Cardiac muscle cell (in vitro differentiated cells and primary cell): ENCODE data around the gene KCNH3. TPM values are rescaled to one million over a fixed set of nuclear protein-coding genes. Genes with fewer than 3 reads are reported as not detected.

Experiments
- DNase-seq, 2 donors: peaks; one replicate each; pipeline versions ENCODE4 v3.0.0 to v3.0.0-alpha.2; 2010 to 2017; ENCODE audit warnings: low read depth in 1 of 2, low spot score in 1 of 2
- H3K27ac ChIP-seq: fragments of 200-600 bp; sonication (generic); 2 replicates; pipeline ENCODE4 v1.5.1; 2016
- H3K27me3 ChIP-seq: fragments of 200-600 bp; sonication (generic); 2 replicates; pipeline ENCODE4 v1.6.0; 2016; ENCODE audit warnings: control low read depth
- H3K36me3 ChIP-seq: fragments of 200-600 bp; sonication (generic); 2 replicates; pipeline ENCODE4 v1.5.1; 2016; ENCODE audit warnings: control low read depth
- H3K4me1 ChIP-seq: fragments of 200-600 bp; sonication (generic); 2 replicates; pipeline ENCODE4 v1.8.1; 2017; ENCODE audit warnings: low read depth, mild to moderate bottlenecking, mixed run types
- H3K4me3 ChIP-seq: fragments of 200-600 bp; sonication (generic); 2 replicates; pipeline ENCODE4 v1.5.1; 2016; ENCODE audit warnings: mild to moderate bottlenecking
- H3K9me3 ChIP-seq: fragments of 200-600 bp; sonication (generic); 2 replicates; pipeline ENCODE4 v1.5.1; 2017; ENCODE audit warnings: low read depth, mild to moderate bottlenecking, control low read depth
- polyA plus RNA-seq: library from polyadenylated mRNA; unstranded; fragments of >200 nt; fragmentation: Nextera tagmentation; extraction: Ambion mirVana; gene quantifications from 2 replicates; pipeline ENCODE4 v1.2.1, GENCODE V29; 2016
- total RNA-seq: library from RNA; depleted of rRNA; stranded (reverse); fragments of >200 nt; gene quantifications from 2 replicates; pipeline ENCODE4 v1.2.3, GENCODE V29; 2016
- TF ChIP-seq, protein P1 (sequence below): IDR thresholded peaks from 2 replicates; pipeline ENCODE4 v1.5.1; 2012; ENCODE audit warnings: low read depth, mild to moderate bottlenecking, low read length

KCNH3 gene
- total and polyA plus RNA-seq, 2 experiments from 2014 or later, result 0.34 to 0.86 TPM

DNA sequence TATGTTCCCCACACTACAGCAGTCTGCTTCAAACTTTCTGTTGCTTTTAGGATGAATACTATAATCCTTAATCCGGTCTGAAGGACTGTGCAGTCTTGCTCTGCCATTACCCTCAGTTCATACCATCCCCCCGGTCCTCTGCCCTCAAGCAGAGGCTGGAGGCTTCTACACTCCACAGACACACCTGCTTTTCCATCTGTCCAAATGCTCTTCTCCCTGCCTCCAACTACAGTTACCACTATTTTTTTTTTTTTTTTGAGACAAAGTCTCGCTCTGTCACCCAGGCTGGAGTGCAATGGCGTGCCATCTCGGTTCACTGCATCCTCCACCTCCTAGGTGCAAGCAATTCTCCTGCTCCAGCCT is 19.3 kb upstream of the KCNH3 start:
- no peak for DNase-seq
- H3K27me3 ChIP-seq, result no peaks in the 10 kb centered on the region
- TF ChIP-seq, protein P1, sequence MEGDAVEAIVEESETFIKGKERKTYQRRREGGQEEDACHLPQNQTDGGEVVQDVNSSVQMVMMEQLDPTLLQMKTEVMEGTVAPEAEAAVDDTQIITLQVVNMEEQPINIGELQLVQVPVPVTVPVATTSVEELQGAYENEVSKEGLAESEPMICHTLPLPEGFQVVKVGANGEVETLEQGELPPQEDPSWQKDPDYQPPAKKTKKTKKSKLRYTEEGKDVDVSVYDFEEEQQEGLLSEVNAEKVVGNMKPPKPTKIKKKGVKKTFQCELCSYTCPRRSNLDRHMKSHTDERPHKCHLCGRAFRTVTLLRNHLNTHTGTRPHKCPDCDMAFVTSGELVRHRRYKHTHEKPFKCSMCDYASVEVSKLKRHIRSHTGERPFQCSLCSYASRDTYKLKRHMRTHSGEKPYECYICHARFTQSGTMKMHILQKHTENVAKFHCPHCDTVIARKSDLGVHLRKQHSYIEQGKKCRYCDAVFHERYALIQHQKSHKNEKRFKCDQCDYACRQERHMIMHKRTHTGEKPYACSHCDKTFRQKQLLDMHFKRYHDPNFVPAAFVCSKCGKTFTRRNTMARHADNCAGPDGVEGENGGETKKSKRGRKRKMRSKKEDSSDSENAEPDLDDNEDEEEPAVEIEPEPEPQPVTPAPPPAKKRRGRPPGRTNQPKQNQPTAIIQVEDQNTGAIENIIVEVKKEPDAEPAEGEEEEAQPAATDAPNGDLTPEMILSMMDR, result no peak
- H3K4me1 ChIP-seq, result no peaks in the 10 kb centered on the region
- H3K4me3 ChIP-seq, result no peak overlapping the region
- no peaks in the 10 kb centered on the region for H3K9me3 ChIP-seq
- H3K27ac ChIP-seq, result no peak overlapping the region
- peaks cover 24% of the 10 kb centered on the region for H3K36me3 ChIP-seq

DNA sequence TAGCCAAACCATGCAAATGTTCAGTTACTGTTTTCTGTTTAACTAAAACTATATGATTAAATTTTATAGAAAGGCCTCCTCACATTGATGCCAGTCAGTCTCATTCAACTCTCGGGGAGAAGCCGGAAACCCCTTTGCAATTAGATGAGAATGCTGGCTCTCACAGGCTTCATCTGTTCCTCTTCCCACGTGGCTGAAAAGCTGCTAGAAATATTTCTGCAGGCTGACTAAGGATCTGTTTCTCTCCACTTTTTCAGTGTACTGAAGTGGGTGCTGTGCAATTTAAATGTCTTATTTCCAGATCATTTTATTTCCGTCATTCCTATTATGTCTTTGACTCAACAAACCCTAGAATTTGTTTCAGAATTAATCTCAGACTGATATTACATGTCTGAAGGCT is 17.4 kb upstream of the KCNH3 start:
- Histone ChIP-seq H3K36me3 (peaks cover 43% of the 10 kb centered on the region), H3K27ac (no peak overlapping the region)
- TF ChIP-seq, protein P1, result no peak

DNA sequence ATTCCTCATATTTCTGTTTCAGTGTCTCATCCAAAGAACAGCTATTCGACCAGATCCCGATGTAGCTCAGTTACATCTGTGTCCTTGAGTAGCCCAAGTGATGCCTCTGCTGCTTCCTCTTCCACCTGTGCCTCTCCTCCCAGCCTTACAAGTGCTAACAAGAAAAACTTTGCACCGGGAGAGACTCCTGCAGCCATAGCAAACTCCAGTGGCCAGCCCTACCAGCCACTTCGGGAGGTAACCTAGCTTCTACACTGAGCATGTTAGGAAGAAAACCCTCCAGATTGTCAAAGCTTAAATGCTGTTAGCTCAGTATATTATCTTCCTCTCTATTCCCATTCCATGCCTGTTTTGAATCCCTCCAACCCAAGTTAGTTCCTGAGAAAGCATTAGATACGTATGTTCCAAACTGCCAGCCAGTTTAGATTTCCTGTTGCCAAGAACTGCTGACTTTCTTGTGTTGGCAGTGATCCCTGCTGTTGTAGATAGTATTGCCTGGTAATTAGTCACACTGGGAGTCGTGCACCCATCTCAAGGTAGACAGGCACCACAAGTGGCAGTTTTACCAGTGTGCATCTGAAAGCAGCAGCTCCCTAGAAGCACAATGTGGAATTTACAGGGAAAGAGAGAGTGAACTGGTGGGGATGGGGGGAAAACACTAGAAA is 14.0 kb upstream of the KCNH3 start:
- DNase-seq, result peak in 1 of 2 donors; percentile 59
- H3K36me3 ChIP-seq, result peaks cover 47% of the 10 kb centered on the region
- no peak overlapping the region for H3K27ac ChIP-seq
- H3K4me3 ChIP-seq, result no peak overlapping the region
- no peaks in the 10 kb centered on the region for H3K27me3 ChIP-seq
- no peaks in the 10 kb centered on the region for H3K4me1 ChIP-seq
- TF ChIP-seq, protein P1, result no peak
- no peaks in the 10 kb centered on the region for H3K9me3 ChIP-seq

More for the DNA sequence above, 17.4 kb upstream of the KCNH3 start:
- Histone ChIP-seq H3K9me3 (no peaks in the 10 kb centered on the region), H3K27me3 (no peaks in the 10 kb centered on the region), H3K4me3 (no peak overlapping the region), H3K4me1 (no peaks in the 10 kb centered on the region)
- DNase-seq, result no peak

DNA sequence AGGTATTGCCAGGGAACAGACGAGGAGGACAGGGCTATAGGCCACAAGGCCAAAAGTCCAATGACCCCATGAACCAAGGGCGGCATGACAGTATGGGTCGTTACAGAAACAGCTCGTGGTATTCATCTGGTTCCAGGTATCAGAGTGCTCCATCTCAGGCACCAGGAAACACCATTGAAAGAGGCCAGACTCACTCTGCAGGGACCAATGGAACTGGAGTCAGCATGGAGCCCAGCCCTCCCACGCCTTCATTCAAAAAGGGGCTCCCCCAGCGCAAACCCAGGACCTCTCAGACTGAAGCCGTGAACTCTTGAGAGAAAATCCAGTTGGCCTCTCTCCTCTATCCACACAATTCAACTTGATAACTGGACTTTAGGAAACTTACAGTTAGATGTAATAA is 12.9 kb upstream of the KCNH3 start:
- Histone ChIP-seq H3K4me3 (no peak overlapping the region), H3K9me3 (no peaks in the 10 kb centered on the region), H3K27ac (no peak overlapping the region), H3K36me3 (peaks cover 44% of the 10 kb centered on the region), H3K27me3 (no peaks in the 10 kb centered on the region), H3K4me1 (no peaks in the 10 kb centered on the region)
- TF ChIP-seq, protein P1, result no peak
- no peak for DNase-seq

DNA sequence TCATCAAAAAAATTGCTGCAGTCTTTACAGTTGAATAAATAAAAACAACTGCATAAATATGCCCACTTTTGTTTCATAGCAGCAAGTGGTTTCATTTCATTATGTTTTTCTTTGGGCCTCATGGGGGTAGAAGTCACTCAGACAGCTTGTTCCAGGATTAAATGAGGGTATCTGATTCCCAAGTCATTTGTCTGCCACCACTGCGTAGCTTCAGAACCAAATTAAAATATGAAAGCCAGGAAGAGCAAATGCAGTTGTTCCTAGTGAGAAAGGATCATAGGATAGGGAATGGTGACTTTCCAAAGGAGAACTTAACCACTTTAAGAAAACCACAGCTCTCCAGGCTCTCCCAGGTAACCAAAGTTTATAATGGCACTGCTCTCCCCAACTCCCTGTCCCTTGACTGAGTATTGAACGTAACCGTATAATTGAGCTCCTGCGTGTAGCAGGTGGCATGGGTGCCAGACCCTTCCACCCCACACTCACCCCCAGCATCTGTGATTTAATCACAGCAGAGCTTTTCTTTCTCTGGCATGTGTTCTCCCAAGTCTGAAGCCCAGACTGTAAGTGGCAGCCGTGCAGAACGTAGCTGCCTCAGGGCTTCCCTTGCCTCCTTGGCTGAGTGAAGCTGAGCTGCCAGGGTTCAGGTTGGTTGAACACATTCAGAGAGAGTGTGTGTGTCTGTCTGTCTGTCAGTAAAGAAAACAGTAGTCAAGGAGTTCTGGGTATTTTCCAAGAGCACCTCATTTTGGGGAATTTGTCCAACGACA is 11.3 kb upstream of the KCNH3 start:
- Histone ChIP-seq H3K4me3 (no peak overlapping the region), H3K36me3 (peaks cover 40% of the 10 kb centered on the region), H3K9me3 (no peaks in the 10 kb centered on the region), H3K4me1 (no peaks in the 10 kb centered on the region), H3K27me3 (no peaks in the 10 kb centered on the region), H3K27ac (no peak overlapping the region)
- no peak for DNase-seq
- TF ChIP-seq, protein P1, result no peak
